Measurements from ENCODE around the gene CAPN5.

- TF ChIP-seq CTCF (IDR thresholded peaks at IDR 0.05) (no peak), ZFX (IDR thresholded peaks at IDR 0.05; ENCODE audit: borderline replicate concordance) (no peak)
These were observed 46.0 kb downstream of the CAPN5 start for GRCh38 chr11:77112641-77113381.
